ENCODE results near the gene NPAS3.

Gene NPAS3

GRCh38 chr14:33126433-33126832, 187.8 kb downstream of the NPAS3 start:
- DNase-seq (ENCODE audit: low read depth), result no peak
- no peak overlapping the region for H3K4me3 ChIP-seq (ENCODE audit: control insufficient read depth, low read depth, low read length)
- no peak for TF ChIP-seq CTCF (conservative IDR thresholded peaks at IDR 0.05; ENCODE audit: control insufficient read depth, insufficient read depth, low read depth, low read length)

- peak; percentile 28 for DNase-seq (ENCODE audit: low read depth)
- TF ChIP-seq CTCF (conservative IDR thresholded peaks at IDR 0.05; ENCODE audit: control insufficient read depth, insufficient read depth, low read depth, low read length), result no peak
- H3K4me3 ChIP-seq (ENCODE audit: control insufficient read depth, low read depth, low read length), result no peak overlapping the region
Observed at GRCh38 chr14:33127531-33127930, 188.9 kb downstream of the NPAS3 start.

- TF ChIP-seq CTCF (conservative IDR thresholded peaks at IDR 0.05; ENCODE audit: control insufficient read depth, insufficient read depth, low read depth, low read length), result no peak
- no peak overlapping the region for H3K4me3 ChIP-seq (ENCODE audit: control insufficient read depth, low read depth, low read length)
- no peak for DNase-seq (ENCODE audit: low read depth)
Observed at GRCh38 chr14:33131801-33132200, 193.1 kb downstream of the NPAS3 start.

GRCh38 chr14:33134162-33134561, 195.5 kb downstream of the NPAS3 start:
- TF ChIP-seq CTCF (conservative IDR thresholded peaks at IDR 0.05; ENCODE audit: control insufficient read depth, insufficient read depth, low read depth, low read length), result no peak
- DNase-seq (ENCODE audit: low read depth), result no peak
- H3K4me3 ChIP-seq (ENCODE audit: control insufficient read depth, low read depth, low read length), result no peak overlapping the region

- no peak overlapping the region for H3K4me3 ChIP-seq (ENCODE audit: control insufficient read depth, low read depth, low read length)
- TF ChIP-seq CTCF (conservative IDR thresholded peaks at IDR 0.05; ENCODE audit: control insufficient read depth, insufficient read depth, low read depth, low read length), result no peak
- peak; percentile 5 for DNase-seq (ENCODE audit: low read depth)
Observed at GRCh38 chr14:33134975-33135374, 196.3 kb downstream of the NPAS3 start.

GRCh38 chr14:33150666-33151428, 212.2 kb downstream of the NPAS3 start:
- TF ChIP-seq CTCF (conservative IDR thresholded peaks at IDR 0.05; ENCODE audit: control insufficient read depth, insufficient read depth, low read depth, low read length), result no peak
- no peak overlapping the region for H3K4me3 ChIP-seq (ENCODE audit: control insufficient read depth, low read depth, low read length)
- no peak for DNase-seq (ENCODE audit: low read depth)

All from fibroblast of mammary gland (primary cell).